HepG2 (cell line): Measurements from ENCODE around the gene AHNAK. TPM values are rescaled to one million over a fixed set of nuclear protein-coding genes. Genes with fewer than 3 reads are reported as not detected.
"Not testable (repeated sequence)": the region's sequence is repeated elsewhere in the genome, so short reads cannot be mapped to it uniquely, and the experiment has no call there.

Experiments
- ATAC-seq: fragments of 200-7000 bp; cut with Tn5 transposase; 3 replicates; pipeline ENCODE4 v1.9.1; 2020; ENCODE audit warnings: mild to moderate bottlenecking, moderate library complexity
- BruUV-seq: library from RNA; stranded (reverse); fragments of 400-500 nt; replicated peaks from 2 replicates; lab custom pipeline; 2021; lab: Mats Ljungman, UMichigan
- CTCF ChIA-PET: fragments of 300-600 bp; formaldehyde crosslinking; extraction: SDS; loops from one replicate; lab custom pipeline; 2021; ENCODE audit warnings: low total read pairs, inconsistent platforms, low intra/inter-chr PET ratio; lab: Yijun Ruan, JAX
- POLR2A ChIA-PET: fragments of 350-600 bp; sonication (Branson Sonifier 250); formaldehyde crosslinking; loops from one replicate; lab custom pipeline; 2020; ENCODE audit warnings: antibody characterized with exemption, inconsistent platforms; lab: Yijun Ruan, JAX
- DNase-seq: peaks from one replicate; pipeline ENCODE4 v3.0.0-alpha.2; 2015; ENCODE audit warnings: low spot score
- FAIRE-seq: peaks from 3 replicates; lab custom pipeline; 2011; peaks lifted over from hg19 to GRCh38; lab: Jason Lieb, UNC
- H2AFZ ChIP-seq: one replicate; pipeline ENCODE4 v1.6.1; 2011; ENCODE audit warnings: low read length, inconsistent platforms
- H3K27ac ChIP-seq: fragments of 300-600 bp; 3 replicates; pipeline ENCODE4 v1.8.0; 2011; ENCODE audit warnings: mixed run types, mild to moderate bottlenecking, mixed read lengths, low read length, inconsistent platforms; ENCODE audit not compliant: insufficient read depth; ENCODE audit errors: extremely low read length
- H3K27me3 ChIP-seq, 2 experiments: fragments of 200-600 bp in 1 of 2; 2 replicates in 1 of 2; 3 replicates in 1 of 2; pipeline versions ENCODE4 v1.6.0 to v1.8.0; 2011; ENCODE audit warnings: low read length in 2 of 2, mild to moderate bottlenecking in 2 of 2, moderate library complexity in 2 of 2, inconsistent platforms in 1 of 2; ENCODE audit not compliant: insufficient read depth in 2 of 2, control insufficient read depth in 1 of 2
- H3K36me3 ChIP-seq, 2 experiments: fragments of 200-600 bp in 1 of 2; replicated peaks in 1 of 2; 2 replicates in 1 of 2; 3 replicates in 1 of 2; pipeline versions ENCODE4 v1.5.1 to v1.8.0; 2011; ENCODE audit warnings: low read length in 2 of 2, inconsistent platforms in 1 of 2; ENCODE audit not compliant: insufficient read depth in 2 of 2, control insufficient read depth in 1 of 2
- H3K4me1 ChIP-seq: 2 replicates; pipeline ENCODE4 v1.5.1; 2012; ENCODE audit warnings: low read length, inconsistent platforms; ENCODE audit not compliant: insufficient read depth
- H3K4me2 ChIP-seq: 2 replicates; pipeline ENCODE4 v1.6.0; 2011; ENCODE audit warnings: low read depth, low read length, inconsistent platforms
- H3K4me3 ChIP-seq, 3 experiments: fragments of 200-600 bp in 1 of 3; sonication (generic), shearing (Covaris generic) in 1 of 3; replicated peaks in 1 of 3; 2 replicates each; pipeline ENCODE4 v1.5.1; 2011 to 2016; ENCODE audit warnings: low read length in 3 of 3, inconsistent platforms in 2 of 3, low read depth in 2 of 3, mild to moderate bottlenecking in 2 of 3, control low read depth in 1 of 3, mixed read lengths in 1 of 3; ENCODE audit not compliant: insufficient read depth in 1 of 3
- H3K79me2 ChIP-seq: one replicate; pipeline ENCODE4 v1.6.1; 2011; ENCODE audit warnings: low read length, inconsistent platforms; ENCODE audit not compliant: insufficient read depth
- H3K9ac ChIP-seq: 2 replicates; pipeline ENCODE4 v1.6.0; 2011; ENCODE audit warnings: mild to moderate bottlenecking, low read depth, low read length, inconsistent platforms; ENCODE audit not compliant: insufficient read depth
- H3K9me3 ChIP-seq: 2 replicates; pipeline ENCODE4 v1.5.1; 2012; ENCODE audit warnings: mild to moderate bottlenecking, low read length
- H4K20me1 ChIP-seq: 2 replicates; pipeline ENCODE4 v1.6.0; 2011; ENCODE audit warnings: inconsistent platforms, mild to moderate bottlenecking, low read length, moderate library complexity; ENCODE audit not compliant: insufficient read depth
- POLR2A ChIP-seq, 2 experiments: IDR thresholded peaks; 2 replicates each; pipeline ENCODE4 v1.6.1; 2011; ENCODE audit warnings: low read depth in 2 of 2, low read length in 2 of 2, mild to moderate bottlenecking in 1 of 2, moderate library complexity in 1 of 2; ENCODE audit not compliant: insufficient read depth in 1 of 2
- WGBS: methylation state at CpG from one replicate; pipeline ENCODE4 v1.1.6; 2017; ENCODE audit warnings: low lambda C conversion rate; 5-methylcytosine and 5-hydroxymethylcytosine counted together
- in situ Hi-C: cut with HindIII; loops from 2 replicates; pipeline ENCODE4 v1.10.0; 2017; ENCODE audit warnings: low pct_unique_long_range_greater_than_20kb; ENCODE audit not compliant: extremely low pct_ligation_motif_present
- intact Hi-C: fragments of 100-400 bp; cut with micrococcal nuclease; formaldehyde crosslinking; loops from one replicate; pipeline ENCODE4 v1.10.0; 2022; ENCODE audit not compliant: unreplicated experiment
- polyA plus RNA-seq, 8 experiments: library from polyadenylated mRNA; depleted of rRNA in 3 of 8; stranded (reverse) in 7 of 8; unstranded in 1 of 8; fragments of >200 nt; fragmentation: Illumina TruSeq in 4 of 8; extraction: Trizol in 4 of 8; gene quantifications; 2 replicates each; pipeline versions ENCODE4 v1.2.1 to v1.2.3, GENCODE V29; 2011 to 2016; ENCODE audit warnings: low read depth in 4 of 8, missing spikeins in 1 of 8, mixed read lengths in 1 of 8; ENCODE audit not compliant: insufficient read depth in 1 of 8
- total RNA-seq, 5 experiments: library from RNA; depleted of rRNA; stranded (reverse); fragments of >200 nt; fragmentation: Illumina TruSeq; extraction: Trizol; gene quantifications; 2 replicates each; pipeline ENCODE4 v1.2.3, GENCODE V29; 2016; ENCODE audit warnings: low read depth in 1 of 5

AHNAK gene
- total and polyA plus RNA-seq, 2 of the 13 experiments (the other 11 are each of a cell fraction or from before 2014, with no cell fraction given) = 23.4 to 25.0 TPM

- Histone ChIP-seq H3K36me3 (peaks cover 19 to 54% of the 10 kb centered on the region in 2 experiments), H3K4me1 (peaks cover 78% of the 10 kb centered on the region), H3K9ac (0 out of 2 replicates have a peak overlapping the region, but pooled peaks have one; percentile 92), H3K79me2 (peaks cover 70% of the 10 kb centered on the region), H3K4me2 (peak overlapping the region; percentile 85; the same call in 1 of the 2 replicates)
- in situ Hi-C loops, intact Hi-C loops, H4K20me1 ChIP-seq, ATAC-seq, BruUV-seq, H3K4me3 ChIP-seq, H2AFZ ChIP-seq, FAIRE-seq, H3K27me3 ChIP-seq, CTCF ChIA-PET, H3K9me3 ChIP-seq, H3K27ac ChIP-seq, DNase-seq: not testable (repeated sequence)
- 0 out of 4 replicates have a peak, but pooled peaks of 1 of the 2 experiments have one; percentile 33 for TF ChIP-seq POLR2A (IDR thresholded peaks at IDR 0.05; ENCODE audit: insufficient read depth in 1 of 2, low read depth in 2 of 2, low read length in 2 of 2)
- POLR2A ChIA-PET = interaction anchor here (0.5 to 2.2 kb wide), 2 partner anchors 13 to 20 kb away, joined by 3 to 8 read pairs; partner anchors contain the start of gene TUT1
- WGBS = 89% methylated on average over 5 of the region's 5 CpGs
Observed at GRCh38 chr11:62571493-62571892, 24.9 kb upstream of the AHNAK start.

GRCh38 chr11:62570903-62571302, 24.3 kb upstream of the AHNAK start:
- intact Hi-C loops, in situ Hi-C loops, H3K27me3 ChIP-seq, H4K20me1 ChIP-seq, CTCF ChIA-PET, H2AFZ ChIP-seq, DNase-seq, H3K9ac ChIP-seq, FAIRE-seq, BruUV-seq, H3K4me3 ChIP-seq, H3K27ac ChIP-seq, H3K9me3 ChIP-seq, ATAC-seq: not testable (repeated sequence)
- POLR2A ChIA-PET = interaction anchor here (0.5 to 2.2 kb wide), 2 partner anchors 14 to 21 kb away, joined by 3 to 8 read pairs; partner anchors contain the start of gene TUT1
- H3K4me2 ChIP-seq = 0 out of 2 replicates have a peak overlapping the region, but pooled peaks have one; percentile 85
- peaks cover 78% of the 10 kb centered on the region for H3K4me1 ChIP-seq
- H3K79me2 ChIP-seq = peaks cover 71% of the 10 kb centered on the region
- WGBS = 99% methylated on average over 5 of the region's 5 CpGs
- H3K36me3 ChIP-seq = peaks cover 17 to 54% of the 10 kb centered on the region in 2 experiments
